DND-41 (cell line): ENCODE results near the gene TLR4.

Experiments used
- ATAC-seq: fragments of 200-7000 bp; cut with Tn5 transposase; 3 replicates; pipeline ENCODE4 v1.9.1; 2021; ENCODE audit warnings: low read depth; ENCODE audit not compliant: insufficient read depth
- DNase-seq: peaks from one replicate; pipeline ENCODE4 v3.0.0-alpha.2; 2020
- H2AFZ ChIP-seq: 2 replicates; pipeline ENCODE4 v1.6.0; 2012; ENCODE audit warnings: low read depth, low read length
- H3K27ac ChIP-seq: 2 replicates; pipeline ENCODE4 v1.5.1; 2012; ENCODE audit warnings: low read length, inconsistent platforms
- H3K27me3 ChIP-seq: fragments of 200-600 bp; sonication (generic); 2 replicates; pipeline ENCODE4 v1.6.0; 2012; ENCODE audit warnings: low read length, mild to moderate bottlenecking, inconsistent platforms; ENCODE audit not compliant: insufficient read depth, poor library complexity
- H3K36me3 ChIP-seq: 2 replicates; pipeline ENCODE4 v1.5.1; 2012; ENCODE audit warnings: low read length, inconsistent platforms; ENCODE audit not compliant: insufficient read depth
- H3K4me1 ChIP-seq: 2 replicates; pipeline ENCODE4 v1.5.1; 2012; ENCODE audit warnings: mild to moderate bottlenecking, low read length; ENCODE audit not compliant: insufficient read depth
- H3K4me2 ChIP-seq: 2 replicates; pipeline ENCODE4 v1.6.0; 2012; ENCODE audit warnings: mild to moderate bottlenecking, moderate library complexity, low read length, inconsistent platforms; ENCODE audit not compliant: insufficient read depth
- H3K4me3 ChIP-seq, 2 experiments: fragments of 200-600 bp in 1 of 2; shearing (Covaris generic) in 1 of 2; 2 replicates each; pipeline ENCODE4 v1.5.1; 2012 to 2016; ENCODE audit warnings: inconsistent platforms in 2 of 2, low read length in 2 of 2, mild to moderate bottlenecking in 2 of 2, low read depth in 1 of 2, moderate library complexity in 1 of 2
- H3K79me2 ChIP-seq: 2 replicates; pipeline ENCODE4 v1.6.0; 2012; ENCODE audit warnings: low read length, inconsistent platforms; ENCODE audit not compliant: insufficient read depth
- H3K9ac ChIP-seq: 2 replicates; pipeline ENCODE4 v1.6.0; 2012; ENCODE audit warnings: low read depth, mild to moderate bottlenecking, inconsistent platforms, low read length, moderate library complexity
- H3K9me3 ChIP-seq: 2 replicates; pipeline ENCODE4 v1.5.1; 2012; ENCODE audit warnings: low read length, moderate library complexity, mild to moderate bottlenecking, inconsistent platforms; ENCODE audit not compliant: insufficient read depth, severe bottlenecking
- H4K20me1 ChIP-seq: 2 replicates; pipeline ENCODE4 v1.6.0; 2012; ENCODE audit warnings: low read length; ENCODE audit not compliant: insufficient read depth
- CTCF ChIP-seq: IDR thresholded peaks from 2 replicates; pipeline ENCODE4 v1.5.1; 2012; ENCODE audit warnings: borderline replicate concordance, low read length, moderate library complexity, mild to moderate bottlenecking; ENCODE audit not compliant: poor library complexity, severe bottlenecking; ENCODE audit errors: extremely low read depth
- EZH2 ChIP-seq: IDR thresholded peaks from 3 replicates; pipeline ENCODE4 v1.6.1; 2012; ENCODE audit warnings: borderline replicate concordance, low read depth, mild to moderate bottlenecking, moderate library complexity, low read length, inconsistent platforms; ENCODE audit not compliant: severe bottlenecking

Gene TLR4

GRCh38 chr9:117771136-117771535, 66.9 kb downstream of the TLR4 start:
- Histone ChIP-seq H3K4me1 (no peaks in the 10 kb centered on the region), H3K27ac (no peak overlapping the region), H3K27me3 (no peaks in the 10 kb centered on the region), H3K9ac (no peak overlapping the region), H3K4me3 (no peak overlapping the region), H3K4me2 (no peak overlapping the region), H3K36me3 (no peaks in the 10 kb centered on the region), H3K9me3 (no peaks in the 10 kb centered on the region), H2AFZ (no peak overlapping the region), H4K20me1 (no peaks in the 10 kb centered on the region), H3K79me2 (no peaks in the 10 kb centered on the region)
- ATAC-seq (no peak), DNase-seq (no peak)
- no peak for TF ChIP-seq CTCF
- no peak for TF ChIP-seq EZH2

- no peaks in the 10 kb centered on the region for H3K4me1 ChIP-seq
- H4K20me1 ChIP-seq, result no peaks in the 10 kb centered on the region
- no peaks in the 10 kb centered on the region for H3K9me3 ChIP-seq
- H3K27me3 ChIP-seq, result no peaks in the 10 kb centered on the region
- H3K36me3 ChIP-seq, result no peaks in the 10 kb centered on the region
- DNase-seq (no peak), ATAC-seq (no peak)
- no peak overlapping the region for H3K4me3 ChIP-seq
- no peak overlapping the region for H2AFZ ChIP-seq
- TF ChIP-seq CTCF, result no peak
- TF ChIP-seq EZH2, result no peak
- H3K79me2 ChIP-seq, result no peaks in the 10 kb centered on the region
- H3K9ac ChIP-seq, result no peak overlapping the region
- no peak overlapping the region for H3K27ac ChIP-seq
- H3K4me2 ChIP-seq, result no peak overlapping the region
These were observed 68.8 kb downstream of the TLR4 start for GRCh38 chr9:117772960-117773359.
